Measurements from ENCODE around the gene ANXA2R. TPM values are rescaled to one million over a fixed set of nuclear protein-coding genes. Genes with fewer than 3 reads are reported as not detected.

ANXA2R gene
- total RNA-seq, 2 experiments from 2014 or later, result 45.6 to 48.9 TPM

GRCh38 chr5:43024217-43024616, 15.9 kb downstream of the ANXA2R start:
- no peak for TF ChIP-seq CTCF (IDR thresholded peaks at IDR 0.05)
- Histone ChIP-seq H3K36me3 (ENCODE audit: insufficient read depth, low read length) (no peaks in the 10 kb centered on the region), H3K4me3 (ENCODE audit: low read length) (no peak overlapping the region), H3K4me1 (ENCODE audit: insufficient read depth, low read length) (peaks cover 14% of the 10 kb centered on the region), H3K27me3 (ENCODE audit: control insufficient read depth in 1 of 2, insufficient read depth in 2 of 2, low read length in 2 of 2) (no peaks in the 10 kb centered on the region), H3K9me3 (ENCODE audit: control insufficient read depth in 1 of 2, insufficient read depth in 1 of 2, low read length in 2 of 2) (no peaks in the 10 kb centered on the region), H3K27ac (ENCODE audit: low read depth in 1 of 2, low read length in 2 of 2) (no peak overlapping the region)
- no peak for DNase-seq
- intact Hi-C loops (cut with DNase I, micrococcal nuclease), result no loop called here
- ATAC-seq (ENCODE audit: poor library complexity), result no peak
- H3K4me3 Mint-ChIP-seq, result no peak overlapping the region
- no peaks in the 10 kb centered on the region for H3K27me3 Mint-ChIP-seq
- H3K27ac Mint-ChIP-seq, result no peak overlapping the region
- peaks cover 12% of the 10 kb centered on the region for H3K36me3 Mint-ChIP-seq (ENCODE audit: low read depth)
- ChIA-PET POLR2A (interaction anchor here (0.9 to 15.6 kb wide), 4 partner anchors 16 to 97 kb away, joined by 4 to 1378 read pairs (median 28); partner anchors contain the start of genes ANXA2R and ZNF131), CTCF (interaction anchor here (0.6 to 11.0 kb wide), 2 partner anchors 15 to 112 kb away, joined by 3 to 179 read pairs; partner anchors contain the start of gene ANXA2R)
- peaks cover 38% of the 10 kb centered on the region for H3K4me1 Mint-ChIP-seq (ENCODE audit: low read depth)
- no peaks in the 10 kb centered on the region for H3K9me3 Mint-ChIP-seq

GRCh38 chr5:43021151-43021550, 19.0 kb downstream of the ANXA2R start:
- ATAC-seq (ENCODE audit: poor library complexity) (no peak), DNase-seq (no peak)
- H3K4me1 Mint-ChIP-seq (ENCODE audit: low read depth), result peaks cover 43% of the 10 kb centered on the region
- Histone ChIP-seq H3K9me3 (ENCODE audit: control insufficient read depth in 1 of 2, insufficient read depth in 1 of 2, low read length in 2 of 2) (no peaks in the 10 kb centered on the region), H3K4me1 (ENCODE audit: insufficient read depth, low read length) (peaks cover 29% of the 10 kb centered on the region), H3K27ac (ENCODE audit: low read depth in 1 of 2, low read length in 2 of 2) (peak overlapping the region; percentile 98), H3K4me3 (ENCODE audit: low read length) (no peak overlapping the region), H3K27me3 (ENCODE audit: control insufficient read depth in 1 of 2, insufficient read depth in 2 of 2, low read length in 2 of 2) (no peaks in the 10 kb centered on the region), H3K36me3 (ENCODE audit: insufficient read depth, low read length) (no peaks in the 10 kb centered on the region)
- peak overlapping the region; percentile 99 for H3K4me3 Mint-ChIP-seq
- peaks cover 36% of the 10 kb centered on the region for H3K36me3 Mint-ChIP-seq (ENCODE audit: low read depth)
- no peak for TF ChIP-seq CTCF (IDR thresholded peaks at IDR 0.05)
- H3K27ac Mint-ChIP-seq, result peak overlapping the region; percentile 100
- intact Hi-C loops (cut with DNase I, micrococcal nuclease), result loop anchor here in 1 of 2 experiments (2.0 kb wide), 1 partner anchor 14 kb away; no protein-coding TSS in a partner anchor
- ChIA-PET POLR2A (interaction anchor here (2.3 to 15.6 kb wide), 12 partner anchors 8 to 464 kb away, joined by 15 to 1378 read pairs (median 154); partner anchors contain the start of genes ANXA2R, HMGCS1, TMEM267 and ZNF131), CTCF (interaction anchor here (2.0 to 11.0 kb wide), 9 partner anchors 7 to 463 kb away, joined by 8 to 179 read pairs (median 26); partner anchors contain the start of genes ANXA2R and TMEM267)
- no peaks in the 10 kb centered on the region for H3K9me3 Mint-ChIP-seq
- no peaks in the 10 kb centered on the region for H3K27me3 Mint-ChIP-seq

- Mint-ChIP-seq H3K27me3 (no peaks in the 10 kb centered on the region), H3K4me3 (peak overlapping the region; percentile 99), H3K9me3 (no peaks in the 10 kb centered on the region), H3K36me3 (ENCODE audit: low read depth) (peaks cover 38% of the 10 kb centered on the region), H3K4me1 (ENCODE audit: low read depth) (peaks cover 51% of the 10 kb centered on the region), H3K27ac (peak overlapping the region; percentile 100)
- Histone ChIP-seq H3K9me3 (ENCODE audit: control insufficient read depth in 1 of 2, insufficient read depth in 1 of 2, low read length in 2 of 2) (no peaks in the 10 kb centered on the region), H3K27me3 (ENCODE audit: control insufficient read depth in 1 of 2, insufficient read depth in 2 of 2, low read length in 2 of 2) (no peaks in the 10 kb centered on the region), H3K4me3 (ENCODE audit: low read length) (peak overlapping the region; percentile 80), H3K36me3 (ENCODE audit: insufficient read depth, low read length) (no peaks in the 10 kb centered on the region), H3K4me1 (ENCODE audit: insufficient read depth, low read length) (peaks cover 37% of the 10 kb centered on the region), H3K27ac (ENCODE audit: low read depth in 1 of 2, low read length in 2 of 2) (peak overlapping the region; percentile 98)
- DNase-seq (peak in 5 of 14 experiments; percentile 21 to 58 (median 49)), ATAC-seq (ENCODE audit: poor library complexity) (no peak)
- intact Hi-C loops (cut with DNase I, micrococcal nuclease), result loop anchor here in 1 of 2 experiments (1.0 to 2.0 kb wide), 4 partner anchors 14 to 45 kb away; partner anchors contain the start of gene ANXA2R
- peak; percentile 11 for TF ChIP-seq CTCF (IDR thresholded peaks at IDR 0.05)
- ChIA-PET CTCF (interaction anchor here (0.6 to 11.0 kb wide), 18 partner anchors 8 to 464 kb away, joined by 3 to 179 read pairs (median 9); partner anchors contain the start of genes ANXA2R, TMEM267 and ZNF131), POLR2A (interaction anchor here (0.6 to 15.6 kb wide), 27 partner anchors 9 to 1151 kb away, joined by 3 to 1378 read pairs (median 8); partner anchors contain the start of genes ANXA2R, HMGCS1, NNT and TMEM267)
Measured at GRCh38 chr5:43020399-43020746, 19.7 kb downstream of the ANXA2R start.

Data from CD4-positive, alpha-beta T cell (primary cell).